ENCODE measurements around the gene BTNL9.
"Not testable (repeated sequence)": the region's sequence is repeated elsewhere in the genome, so short reads cannot be mapped to it uniquely, and the experiment has no call there.

The BTNL9 gene

DNA sequence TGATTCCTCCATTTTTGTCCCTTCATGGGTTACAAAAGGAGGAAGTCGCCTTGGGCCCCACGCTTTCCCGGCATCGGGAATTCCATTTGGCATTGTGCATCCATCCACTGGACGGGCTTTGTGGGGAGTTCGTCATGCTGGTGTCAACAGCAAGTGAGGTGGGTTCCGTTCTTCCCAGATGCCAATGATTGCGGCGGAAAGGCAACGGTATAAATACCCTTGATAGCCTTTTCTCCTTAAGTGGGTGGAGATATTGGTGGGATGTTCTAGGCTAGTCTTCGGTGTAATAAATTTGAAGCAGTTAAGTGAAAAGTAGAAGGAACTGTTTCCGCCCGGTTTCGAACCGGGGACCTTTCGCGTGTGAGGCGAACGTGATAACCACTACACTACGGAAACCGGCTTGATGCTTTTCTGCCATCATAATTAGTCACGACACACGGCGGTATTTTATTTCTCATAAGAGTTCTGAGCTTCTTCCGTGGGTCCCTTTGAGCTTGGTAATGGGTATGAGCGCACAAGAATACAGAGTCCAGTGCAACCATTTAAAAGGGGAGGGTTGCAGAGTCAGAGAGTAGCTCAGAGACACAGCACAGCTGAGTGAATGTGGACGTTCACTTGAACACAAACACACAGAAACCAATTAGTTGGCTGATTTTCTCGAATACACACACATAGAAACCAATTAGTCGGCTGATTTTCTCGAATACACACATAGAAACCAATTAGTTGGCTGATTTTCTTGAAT is 62.0 kb downstream of the BTNL9 start:
- H3K23ac ChIP-seq (ENCODE audit: low read length): not testable (repeated sequence)
- WGBS (ENCODE audit: extremely low coverage, insufficient coverage, low lambda C conversion rate): no CpG with 5 or more reads among the region's 30 CpGs

DNA sequence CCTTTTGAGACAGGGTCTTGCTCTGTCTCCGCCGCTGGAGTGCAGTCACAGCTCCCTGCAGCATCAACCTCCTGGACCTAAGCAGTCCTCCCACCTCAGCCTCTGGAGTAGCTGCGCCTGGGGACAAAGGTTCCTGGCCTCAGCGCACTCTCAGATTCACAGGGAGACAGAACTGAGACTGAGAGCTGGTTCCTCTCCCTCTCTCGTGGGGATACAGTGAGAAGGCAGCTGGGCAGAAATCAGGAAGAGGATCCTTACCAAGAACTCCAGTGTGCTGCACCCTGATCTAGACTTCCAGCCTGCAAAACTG is 64.1 kb downstream of the BTNL9 start:
- not testable (repeated sequence) for H2BK120ac ChIP-seq (ENCODE audit: low read depth, low read length); H3K9ac ChIP-seq (ENCODE audit: low read length); H3K27me3 ChIP-seq (ENCODE audit: insufficient read depth, low read length, poor library complexity); H3K79me1 ChIP-seq (ENCODE audit: low read length); H2AK5ac ChIP-seq (ENCODE audit: low read length); H4K8ac ChIP-seq (ENCODE audit: low read depth, low read length); H4K5ac ChIP-seq (ENCODE audit: low read length); H3K56ac ChIP-seq (ENCODE audit: low read length); H3K4ac ChIP-seq (ENCODE audit: low read depth, low read length); H2BK5ac ChIP-seq (ENCODE audit: low read length); H3K79me2 ChIP-seq (ENCODE audit: control insufficient read depth, insufficient read depth, low read length); H3K27ac ChIP-seq (ENCODE audit: low read depth, low read length); H3K23ac ChIP-seq (ENCODE audit: low read length); H3K4me3 ChIP-seq (ENCODE audit: low read length); H3K18ac ChIP-seq (ENCODE audit: low read length); H3K4me1 ChIP-seq (ENCODE audit: control insufficient read depth, low read depth, low read length); H2BK15ac ChIP-seq (replicated peaks; ENCODE audit: low read depth); H3K36me3 ChIP-seq (ENCODE audit: control insufficient read depth, insufficient read depth, low read length)
- no CpG with 5 or more reads among the region's 5 CpGs for WGBS (ENCODE audit: extremely low coverage, insufficient coverage, low lambda C conversion rate)
- DNase-seq: peak; percentile 56
- H3K4me2 ChIP-seq (ENCODE audit: low read length): peak overlapping the region; percentile 25

More for the DNA sequence above, 62.0 kb downstream of the BTNL9 start:
- not testable (repeated sequence) for H2BK15ac ChIP-seq (replicated peaks; ENCODE audit: low read depth); H3K36me3 ChIP-seq (ENCODE audit: control insufficient read depth, insufficient read depth, low read length); H4K8ac ChIP-seq (ENCODE audit: low read depth, low read length); H3K9ac ChIP-seq (ENCODE audit: low read length); H2BK5ac ChIP-seq (ENCODE audit: low read length); H3K4me3 ChIP-seq (ENCODE audit: low read length); H3K18ac ChIP-seq (ENCODE audit: low read length); H3K4me1 ChIP-seq (ENCODE audit: control insufficient read depth, low read depth, low read length); H2AK5ac ChIP-seq (ENCODE audit: low read length); H3K27ac ChIP-seq (ENCODE audit: low read depth, low read length); H2BK120ac ChIP-seq (ENCODE audit: low read depth, low read length); H3K79me2 ChIP-seq (ENCODE audit: control insufficient read depth, insufficient read depth, low read length); H4K5ac ChIP-seq (ENCODE audit: low read length); H3K56ac ChIP-seq (ENCODE audit: low read length); H3K4me2 ChIP-seq (ENCODE audit: low read length); H3K79me1 ChIP-seq (ENCODE audit: low read length); H3K4ac ChIP-seq (ENCODE audit: low read depth, low read length); DNase-seq
- H3K27me3 ChIP-seq (ENCODE audit: insufficient read depth, low read length, poor library complexity): peaks cover 12% of the 10 kb centered on the region

DNA sequence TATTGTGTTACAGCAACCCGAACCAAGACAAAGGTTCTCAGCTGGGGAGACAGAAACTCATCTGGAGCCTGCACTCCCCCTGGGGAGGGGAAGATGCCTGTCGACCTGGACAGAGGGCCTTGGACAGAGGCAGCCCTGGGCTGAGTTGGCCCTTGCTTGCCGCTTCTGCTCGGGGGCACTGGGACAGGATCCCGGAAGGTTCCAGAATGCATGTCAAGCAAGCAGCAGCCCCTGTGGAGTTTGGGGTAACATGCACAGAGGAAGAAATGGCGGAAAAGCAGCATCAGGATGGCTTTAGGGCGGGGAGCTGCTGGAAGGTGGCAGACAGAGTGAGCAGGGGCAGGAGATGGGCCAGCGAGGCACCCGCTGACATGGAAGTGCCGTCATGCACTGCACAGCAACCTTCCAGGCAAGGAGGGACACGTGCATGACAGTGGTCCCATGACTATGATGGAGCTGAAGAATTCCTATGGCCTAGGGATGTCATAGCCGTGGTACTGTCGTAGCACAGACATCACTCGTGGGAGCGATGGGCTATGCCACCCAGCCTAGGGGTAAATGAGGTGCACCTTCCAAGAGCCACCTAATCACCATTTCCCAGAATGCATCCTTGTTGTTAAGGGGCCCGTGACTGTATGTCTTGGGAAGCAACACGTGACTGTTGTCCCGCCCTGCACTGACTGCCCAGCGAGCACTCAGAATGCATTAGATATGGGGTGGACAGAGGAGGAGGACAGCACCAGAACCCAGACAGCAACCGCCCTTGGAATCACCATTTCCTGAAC is 64.7 kb downstream of the BTNL9 start:
- H3K27ac ChIP-seq (ENCODE audit: low read depth, low read length); H3K4me3 ChIP-seq (ENCODE audit: low read length); H3K79me2 ChIP-seq (ENCODE audit: control insufficient read depth, insufficient read depth, low read length); H3K27me3 ChIP-seq (ENCODE audit: insufficient read depth, low read length, poor library complexity); H3K9ac ChIP-seq (ENCODE audit: low read length); H4K8ac ChIP-seq (ENCODE audit: low read depth, low read length); H3K18ac ChIP-seq (ENCODE audit: low read length); H4K5ac ChIP-seq (ENCODE audit: low read length); DNase-seq; H2BK5ac ChIP-seq (ENCODE audit: low read length); H3K4me2 ChIP-seq (ENCODE audit: low read length); H3K56ac ChIP-seq (ENCODE audit: low read length); H3K23ac ChIP-seq (ENCODE audit: low read length); H2AK5ac ChIP-seq (ENCODE audit: low read length); H2BK15ac ChIP-seq (replicated peaks; ENCODE audit: low read depth); H2BK120ac ChIP-seq (ENCODE audit: low read depth, low read length); H3K79me1 ChIP-seq (ENCODE audit: low read length); H3K4me1 ChIP-seq (ENCODE audit: control insufficient read depth, low read depth, low read length); H3K36me3 ChIP-seq (ENCODE audit: control insufficient read depth, insufficient read depth, low read length); H3K4ac ChIP-seq (ENCODE audit: low read depth, low read length): not testable (repeated sequence)
- no CpG with 5 or more reads among the region's 20 CpGs for WGBS (ENCODE audit: extremely low coverage, insufficient coverage, low lambda C conversion rate)

DNA sequence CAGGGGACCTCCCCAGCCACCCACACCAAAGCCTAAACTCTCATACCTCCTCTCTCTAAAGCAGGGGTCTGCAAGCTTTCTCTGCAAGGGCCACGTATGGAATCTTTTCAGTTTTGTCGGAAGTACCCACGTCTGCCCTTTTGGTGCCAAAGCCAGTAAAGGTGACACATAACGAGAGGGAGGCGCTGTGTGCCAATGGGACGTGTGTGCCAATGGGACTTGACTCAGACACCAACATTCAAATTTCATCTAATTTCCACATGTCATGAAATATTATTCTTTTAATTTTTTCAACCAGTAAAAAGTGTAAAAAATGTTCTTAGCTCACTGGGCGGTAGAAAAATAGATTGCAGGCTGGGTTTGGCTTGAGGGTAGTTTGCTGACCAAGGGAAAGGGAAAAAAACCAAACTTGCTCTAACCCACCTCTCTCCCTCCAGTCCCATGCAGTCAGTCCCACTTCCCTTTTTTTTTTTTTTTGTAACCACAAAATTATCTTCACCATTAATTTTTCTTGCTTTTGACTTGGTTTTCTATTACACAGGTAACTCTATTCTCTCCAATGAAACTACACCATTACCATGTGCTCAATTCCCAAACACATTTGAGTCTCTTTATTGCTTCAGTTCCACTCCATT is 65.4 kb downstream of the BTNL9 start:
- no peak overlapping the region for H2BK15ac ChIP-seq (replicated peaks; ENCODE audit: low read depth)
- no CpG with 5 or more reads among the region's 7 CpGs for WGBS (ENCODE audit: extremely low coverage, insufficient coverage, low lambda C conversion rate)
- H3K4me1 ChIP-seq (ENCODE audit: control insufficient read depth, low read depth, low read length): no peaks in the 10 kb centered on the region
- no peak overlapping the region for H3K18ac ChIP-seq (ENCODE audit: low read length)
- no peaks in the 10 kb centered on the region for H3K79me2 ChIP-seq (ENCODE audit: control insufficient read depth, insufficient read depth, low read length)
- no peak overlapping the region for H3K4me3 ChIP-seq (ENCODE audit: low read length)
- H3K79me1 ChIP-seq (ENCODE audit: low read length): no peaks in the 10 kb centered on the region
- no peak overlapping the region for H3K4me2 ChIP-seq (ENCODE audit: low read length)
- no peak overlapping the region for H4K5ac ChIP-seq (ENCODE audit: low read length)
- H2BK120ac ChIP-seq (ENCODE audit: low read depth, low read length): no peak overlapping the region
- H3K4ac ChIP-seq (ENCODE audit: low read depth, low read length): no peak overlapping the region
- H4K8ac ChIP-seq (ENCODE audit: low read depth, low read length): no peak overlapping the region
- H3K56ac ChIP-seq (ENCODE audit: low read length): no peak overlapping the region
- no peak overlapping the region for H2AK5ac ChIP-seq (ENCODE audit: low read length)
- H3K27ac ChIP-seq (ENCODE audit: low read depth, low read length): no peak overlapping the region
- no peak for DNase-seq
- no peaks in the 10 kb centered on the region for H3K27me3 ChIP-seq (ENCODE audit: insufficient read depth, low read length, poor library complexity)
- H3K23ac ChIP-seq (ENCODE audit: low read length): no peak overlapping the region
- no peak overlapping the region for H2BK5ac ChIP-seq (ENCODE audit: low read length)
- no peaks in the 10 kb centered on the region for H3K36me3 ChIP-seq (ENCODE audit: control insufficient read depth, insufficient read depth, low read length)
- no peak overlapping the region for H3K9ac ChIP-seq (ENCODE audit: low read length)

DNA sequence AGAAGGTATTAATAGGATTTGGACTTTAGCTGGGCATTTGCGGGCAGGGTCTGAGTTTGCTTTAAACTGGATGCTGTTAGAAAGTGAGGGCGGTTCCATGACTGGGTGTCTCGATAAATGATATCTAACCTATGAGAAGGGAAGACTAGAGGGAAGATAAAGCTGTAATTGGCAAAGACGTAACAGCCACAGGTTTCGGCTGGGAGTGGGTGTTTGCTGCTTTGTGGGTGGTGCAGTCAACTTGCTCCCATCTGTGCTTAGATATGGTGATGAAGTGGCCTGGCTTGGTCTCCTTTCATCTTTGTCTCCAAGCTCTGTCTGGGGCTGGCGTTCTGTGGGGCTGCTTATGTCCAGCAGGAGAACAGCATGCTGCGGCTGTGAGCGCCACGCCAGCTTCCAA is 67.6 kb downstream of the BTNL9 start:
- DNase-seq: no peak
- Histone ChIP-seq H3K9ac (ENCODE audit: low read length) (no peak overlapping the region), H4K5ac (ENCODE audit: low read length) (no peak overlapping the region), H4K8ac (ENCODE audit: low read depth, low read length) (no peak overlapping the region), H3K27me3 (ENCODE audit: insufficient read depth, low read length, poor library complexity) (no peaks in the 10 kb centered on the region), H2BK5ac (ENCODE audit: low read length) (no peak overlapping the region), H3K4me1 (ENCODE audit: control insufficient read depth, low read depth, low read length) (no peaks in the 10 kb centered on the region), H3K79me2 (ENCODE audit: control insufficient read depth, insufficient read depth, low read length) (no peaks in the 10 kb centered on the region), H3K4me3 (ENCODE audit: low read length) (no peak overlapping the region), H3K18ac (ENCODE audit: low read length) (no peak overlapping the region), H3K4me2 (ENCODE audit: low read length) (no peak overlapping the region), H3K56ac (ENCODE audit: low read length) (no peak overlapping the region), H3K4ac (ENCODE audit: low read depth, low read length) (no peak overlapping the region), H2BK120ac (ENCODE audit: low read depth, low read length) (no peak overlapping the region), H2AK5ac (ENCODE audit: low read length) (no peak overlapping the region), H2BK15ac (replicated peaks; ENCODE audit: low read depth) (no peak overlapping the region), H3K23ac (ENCODE audit: low read length) (no peak overlapping the region), H3K36me3 (ENCODE audit: control insufficient read depth, insufficient read depth, low read length) (no peaks in the 10 kb centered on the region), H3K27ac (ENCODE audit: low read depth, low read length) (no peak overlapping the region), H3K79me1 (ENCODE audit: low read length) (no peaks in the 10 kb centered on the region)
- WGBS (ENCODE audit: extremely low coverage, insufficient coverage, low lambda C conversion rate): no CpG with 5 or more reads among the region's 9 CpGs
